LNCAP (cell line): ENCODE measurements around the gene MAMDC2.
A peak's percentile ranks its signal among the peaks of the same experiment; 100 is the strongest.

ENCODE experiments used
- TF ChIP-seq, protein P1 (sequence below): fragments of 450-650 bp; IDR thresholded peaks from 2 replicates; pipeline ENCODE4 v1.5.1; 2017; ENCODE audit warnings: mild to moderate bottlenecking

The MAMDC2 gene

GRCh38 chr9:70144131-70144503 lies 100.5 kb downstream of the MAMDC2 start:
- TF ChIP-seq, protein P1, sequence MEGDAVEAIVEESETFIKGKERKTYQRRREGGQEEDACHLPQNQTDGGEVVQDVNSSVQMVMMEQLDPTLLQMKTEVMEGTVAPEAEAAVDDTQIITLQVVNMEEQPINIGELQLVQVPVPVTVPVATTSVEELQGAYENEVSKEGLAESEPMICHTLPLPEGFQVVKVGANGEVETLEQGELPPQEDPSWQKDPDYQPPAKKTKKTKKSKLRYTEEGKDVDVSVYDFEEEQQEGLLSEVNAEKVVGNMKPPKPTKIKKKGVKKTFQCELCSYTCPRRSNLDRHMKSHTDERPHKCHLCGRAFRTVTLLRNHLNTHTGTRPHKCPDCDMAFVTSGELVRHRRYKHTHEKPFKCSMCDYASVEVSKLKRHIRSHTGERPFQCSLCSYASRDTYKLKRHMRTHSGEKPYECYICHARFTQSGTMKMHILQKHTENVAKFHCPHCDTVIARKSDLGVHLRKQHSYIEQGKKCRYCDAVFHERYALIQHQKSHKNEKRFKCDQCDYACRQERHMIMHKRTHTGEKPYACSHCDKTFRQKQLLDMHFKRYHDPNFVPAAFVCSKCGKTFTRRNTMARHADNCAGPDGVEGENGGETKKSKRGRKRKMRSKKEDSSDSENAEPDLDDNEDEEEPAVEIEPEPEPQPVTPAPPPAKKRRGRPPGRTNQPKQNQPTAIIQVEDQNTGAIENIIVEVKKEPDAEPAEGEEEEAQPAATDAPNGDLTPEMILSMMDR = no peak

DNA sequence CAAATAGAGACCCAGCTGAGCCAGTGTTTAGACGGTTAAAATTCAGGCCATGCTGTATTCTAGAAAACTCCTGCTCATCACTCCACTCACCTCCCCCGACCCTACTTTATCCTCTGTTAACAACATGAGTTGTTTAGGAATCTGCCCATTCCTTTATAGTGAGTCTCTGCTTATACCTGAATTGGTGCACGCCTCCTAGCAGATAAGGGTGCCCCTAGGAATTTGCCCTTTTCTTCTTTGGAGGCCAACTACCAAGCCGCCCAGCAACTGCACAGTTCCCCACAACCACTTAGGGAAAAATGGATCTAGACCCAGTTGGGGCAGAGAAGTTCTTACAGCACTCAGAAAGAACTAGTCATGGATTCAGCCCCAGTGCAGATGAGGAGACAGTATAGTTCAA lies 102.3 kb downstream of the MAMDC2 start:
- TF ChIP-seq, protein P1 = no peak

GRCh38 chr9:70147196-70147595 lies 103.5 kb downstream of the MAMDC2 start:
- TF ChIP-seq, protein P1 = no peak

DNA sequence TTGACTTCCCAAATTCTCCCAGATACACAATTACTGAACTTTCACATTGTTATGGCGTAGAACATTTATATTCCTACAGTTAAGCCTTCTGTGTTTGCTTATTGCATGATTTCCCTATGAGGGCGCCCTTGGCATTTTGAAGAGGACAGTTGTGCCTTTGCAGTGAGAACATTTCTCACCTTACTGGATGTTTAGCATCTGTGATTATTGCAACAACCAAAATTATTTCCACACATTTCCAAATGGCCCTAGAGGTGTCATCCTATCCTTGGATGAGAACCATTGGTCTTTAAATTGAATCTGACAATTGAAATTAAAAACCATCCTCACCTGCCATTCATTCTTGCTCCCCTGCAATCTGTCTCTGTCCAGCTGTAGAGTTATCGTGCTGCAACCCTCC lies 104.0 kb downstream of the MAMDC2 start:
- TF ChIP-seq, protein P1 = peak; percentile 36; the same call in 1 of the 2 replicates

DNA sequence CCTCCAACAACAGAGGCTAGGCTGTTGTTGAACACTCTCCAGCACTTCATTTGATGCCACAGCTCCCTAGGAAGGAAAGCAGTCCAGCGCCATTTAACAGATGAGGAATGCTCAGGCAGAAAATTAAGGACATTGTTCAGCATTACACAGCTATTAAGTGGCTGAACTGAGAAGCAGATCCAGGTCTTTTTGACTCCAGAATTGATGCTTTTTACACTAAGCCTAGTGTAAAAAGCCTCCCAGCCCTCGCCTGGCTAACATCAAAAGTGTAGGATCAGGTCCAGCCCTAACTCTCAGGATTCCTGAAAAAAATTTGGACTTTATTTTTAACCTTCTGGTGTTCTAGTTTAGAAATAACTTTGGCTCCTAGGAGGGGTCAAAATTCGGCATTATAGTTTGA lies 108.7 kb downstream of the MAMDC2 start:
- TF ChIP-seq, protein P1 = no peak

- TF ChIP-seq, protein P1 = no peak
Observed at GRCh38 chr9:70156729-70157128, 113.1 kb downstream of the MAMDC2 start.

DNA sequence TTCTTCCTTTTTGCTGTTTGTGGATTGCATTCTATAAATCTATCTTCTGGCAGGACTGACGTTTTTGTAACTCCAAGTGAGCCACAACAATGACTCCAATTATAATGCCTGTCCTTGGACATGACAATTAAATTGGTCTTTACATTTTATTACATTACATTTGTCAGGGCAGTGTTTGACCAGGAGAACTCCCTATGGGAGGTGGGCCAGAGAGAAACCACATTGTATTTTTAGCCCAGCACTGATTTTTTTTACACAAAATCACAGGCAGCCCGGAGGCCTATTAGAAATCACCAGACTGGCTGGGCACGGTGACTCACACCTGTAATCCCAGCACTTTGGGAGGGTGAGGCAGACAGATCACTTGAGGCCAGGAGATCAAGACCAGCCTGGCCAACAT lies 116.0 kb downstream of the MAMDC2 start:
- TF ChIP-seq, protein P1 = no peak
